Measurements from ENCODE around the gene SLC7A7.
"Not testable (repeated sequence)": the region's sequence is repeated elsewhere in the genome, so short reads cannot be mapped to it uniquely, and the experiment has no call there.

Gene SLC7A7

GRCh38 chr14:22852940-22853767 lies 37.9 kb upstream of the SLC7A7 start:
- Histone ChIP-seq H3K4me1 (ENCODE audit: control insufficient read depth in 1 of 2, insufficient read depth in 1 of 2, low read depth in 1 of 2, low read length in 1 of 2) (peaks cover 14 to 23% of the 10 kb centered on the region in 2 experiments), H3K27ac (peak overlapping the region; percentile 78), H3K27me3 (peaks cover 12% of the 10 kb centered on the region), H3K4me3 (ENCODE audit: low read depth in 1 of 2, low read length in 1 of 2) (peak overlapping the region; percentile 67 to 70), H3K36me3 (no peaks in the 10 kb centered on the region), H3K9me3 (no peaks in the 10 kb centered on the region)
- TF ChIP-seq, protein P1, sequence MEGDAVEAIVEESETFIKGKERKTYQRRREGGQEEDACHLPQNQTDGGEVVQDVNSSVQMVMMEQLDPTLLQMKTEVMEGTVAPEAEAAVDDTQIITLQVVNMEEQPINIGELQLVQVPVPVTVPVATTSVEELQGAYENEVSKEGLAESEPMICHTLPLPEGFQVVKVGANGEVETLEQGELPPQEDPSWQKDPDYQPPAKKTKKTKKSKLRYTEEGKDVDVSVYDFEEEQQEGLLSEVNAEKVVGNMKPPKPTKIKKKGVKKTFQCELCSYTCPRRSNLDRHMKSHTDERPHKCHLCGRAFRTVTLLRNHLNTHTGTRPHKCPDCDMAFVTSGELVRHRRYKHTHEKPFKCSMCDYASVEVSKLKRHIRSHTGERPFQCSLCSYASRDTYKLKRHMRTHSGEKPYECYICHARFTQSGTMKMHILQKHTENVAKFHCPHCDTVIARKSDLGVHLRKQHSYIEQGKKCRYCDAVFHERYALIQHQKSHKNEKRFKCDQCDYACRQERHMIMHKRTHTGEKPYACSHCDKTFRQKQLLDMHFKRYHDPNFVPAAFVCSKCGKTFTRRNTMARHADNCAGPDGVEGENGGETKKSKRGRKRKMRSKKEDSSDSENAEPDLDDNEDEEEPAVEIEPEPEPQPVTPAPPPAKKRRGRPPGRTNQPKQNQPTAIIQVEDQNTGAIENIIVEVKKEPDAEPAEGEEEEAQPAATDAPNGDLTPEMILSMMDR (IDR thresholded peaks at IDR 0.05), result peak; percentile 95

DNA sequence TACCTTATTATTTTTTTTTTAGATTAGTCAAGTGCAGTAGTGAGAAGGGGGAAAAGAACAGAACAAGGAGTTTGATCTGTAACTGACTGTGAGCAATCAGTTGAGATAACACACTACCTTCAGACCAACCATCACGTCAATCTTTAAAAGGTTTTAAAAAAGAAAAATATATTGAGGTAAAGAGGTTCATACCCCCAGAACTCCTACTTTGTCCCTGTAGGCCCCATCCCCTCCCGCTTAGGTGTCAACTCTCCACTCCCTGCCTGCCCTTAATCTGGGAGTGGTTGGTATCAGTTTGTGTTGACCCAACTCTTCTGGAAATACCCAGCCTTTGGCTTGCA lies 37.3 kb upstream of the SLC7A7 start:
- Histone ChIP-seq H3K27ac (no peak overlapping the region), H3K36me3 (no peaks in the 10 kb centered on the region), H3K9me3 (no peaks in the 10 kb centered on the region), H3K4me1 (ENCODE audit: control insufficient read depth in 1 of 2, insufficient read depth in 1 of 2, low read depth in 1 of 2, low read length in 1 of 2) (peaks cover 17 to 29% of the 10 kb centered on the region in 2 experiments), H3K4me3 (ENCODE audit: low read depth in 1 of 2, low read length in 1 of 2) (no peak overlapping the region), H3K27me3 (peaks cover 17% of the 10 kb centered on the region)
- TF ChIP-seq, protein P1 (IDR thresholded peaks at IDR 0.05), result no peak

DNA sequence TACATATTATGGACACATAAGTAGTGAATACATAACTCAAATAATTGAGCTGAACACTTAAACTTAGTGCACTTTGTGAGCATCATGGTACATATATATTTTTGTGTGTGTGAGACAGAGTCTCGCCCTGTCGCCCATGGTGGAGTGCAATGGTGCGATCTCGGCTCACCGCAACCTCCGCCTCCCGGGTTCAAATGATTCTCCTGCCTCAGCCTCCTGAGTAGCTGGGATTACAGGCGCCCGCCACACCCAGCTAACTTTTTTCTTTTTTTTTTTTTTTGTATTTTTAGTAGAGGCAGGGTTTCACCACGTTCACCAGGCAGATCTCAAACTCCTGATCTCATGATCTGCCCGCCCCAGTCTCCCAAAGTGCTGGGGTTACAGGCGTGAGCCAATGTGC lies 36.9 kb upstream of the SLC7A7 start:
- H3K4me3 ChIP-seq (ENCODE audit: low read depth in 1 of 2, low read length in 1 of 2); H3K27ac ChIP-seq; H3K36me3 ChIP-seq; H3K9me3 ChIP-seq: not testable (repeated sequence)
- H3K27me3 ChIP-seq, result peaks cover 19% of the 10 kb centered on the region
- H3K4me1 ChIP-seq (ENCODE audit: control insufficient read depth in 1 of 2, insufficient read depth in 1 of 2, low read depth in 1 of 2, low read length in 1 of 2), result peaks cover 17 to 30% of the 10 kb centered on the region in 2 experiments

DNA sequence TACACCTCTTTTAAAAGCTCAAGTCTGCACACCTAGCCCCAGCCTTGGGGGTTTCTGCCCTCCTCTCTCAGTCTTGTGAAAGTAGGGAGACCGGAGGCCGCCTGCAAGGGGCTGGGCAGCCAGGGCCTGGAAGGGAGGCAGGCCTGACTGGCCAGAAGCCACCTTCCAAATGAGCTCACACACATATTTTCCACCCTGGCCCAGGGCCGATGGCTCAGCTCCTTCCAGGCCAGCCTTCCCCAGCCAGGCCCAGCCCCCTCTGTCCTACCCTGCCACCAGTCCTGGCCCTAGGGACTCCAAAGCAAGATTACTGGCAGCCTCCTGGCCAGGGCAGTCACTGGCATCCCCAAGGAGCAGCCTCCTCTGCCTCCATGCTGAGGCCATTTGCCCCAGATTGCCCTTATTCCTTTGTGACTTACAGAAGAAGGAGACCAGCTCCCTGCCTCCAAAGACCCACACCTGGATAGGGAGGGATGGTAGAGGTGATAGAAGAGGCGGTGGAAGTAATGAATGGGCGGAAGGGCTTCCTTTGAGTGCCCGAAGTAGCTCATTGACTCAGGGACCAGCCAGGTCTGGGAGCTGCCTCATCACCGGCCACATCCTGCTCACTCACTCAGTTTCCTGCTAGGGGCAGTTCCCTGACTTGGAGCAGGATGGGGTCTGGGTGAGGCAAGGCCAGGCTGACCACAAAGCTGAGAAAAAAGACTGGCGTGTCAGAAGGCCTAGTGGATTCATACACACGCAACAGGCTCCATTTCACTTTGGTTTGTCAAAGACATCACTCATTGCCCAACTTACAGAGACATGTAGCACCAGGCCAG lies 35.9 kb upstream of the SLC7A7 start:
- no peak overlapping the region for H3K4me3 ChIP-seq (ENCODE audit: low read depth in 1 of 2, low read length in 1 of 2)
- H3K9me3 ChIP-seq, result no peaks in the 10 kb centered on the region
- peak overlapping the region; percentile 13 for H3K27ac ChIP-seq
- H3K4me1 ChIP-seq (ENCODE audit: control insufficient read depth in 1 of 2, insufficient read depth in 1 of 2, low read depth in 1 of 2, low read length in 1 of 2), result peaks cover 17 to 30% of the 10 kb centered on the region in 2 experiments
- TF ChIP-seq, protein P1 (IDR thresholded peaks at IDR 0.05), result no peak
- H3K36me3 ChIP-seq, result no peaks in the 10 kb centered on the region
- peaks cover 19% of the 10 kb centered on the region for H3K27me3 ChIP-seq

DNA sequence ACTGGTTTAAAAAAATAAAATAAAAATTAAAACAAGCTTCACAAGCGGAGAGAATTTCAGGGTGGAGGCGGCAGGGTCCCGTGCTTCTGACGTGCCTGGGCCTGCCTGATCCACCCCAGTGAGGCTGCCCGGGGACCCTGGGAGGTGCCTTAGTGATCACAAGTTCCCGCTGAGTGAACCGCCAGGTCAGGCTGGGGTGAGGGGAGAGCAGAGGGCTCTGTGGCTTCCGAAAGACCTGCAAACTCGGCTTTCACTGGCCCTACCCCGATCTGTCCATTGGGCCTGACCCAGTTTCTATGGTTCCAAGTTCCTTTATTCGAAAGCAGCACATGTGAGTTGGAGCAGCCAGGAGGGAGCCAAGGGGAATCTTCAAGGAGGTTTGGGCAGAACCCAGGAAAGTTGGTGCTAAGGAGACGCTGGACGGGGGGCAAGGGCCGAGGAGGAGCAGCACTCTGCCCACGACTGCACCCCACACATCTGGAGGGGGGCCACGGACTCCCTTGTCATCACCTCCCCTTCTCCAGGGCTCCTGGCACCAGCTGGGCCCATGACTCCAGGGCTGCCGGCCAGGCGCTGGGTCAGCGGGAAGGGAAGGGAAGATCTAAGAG lies 34.1 kb upstream of the SLC7A7 start:
- H3K27ac ChIP-seq, result no peak overlapping the region
- TF ChIP-seq, protein P1 (IDR thresholded peaks at IDR 0.05), result no peak
- no peaks in the 10 kb centered on the region for H3K36me3 ChIP-seq
- H3K9me3 ChIP-seq, result no peaks in the 10 kb centered on the region
- no peak overlapping the region for H3K4me3 ChIP-seq (ENCODE audit: low read depth in 1 of 2, low read length in 1 of 2)
- H3K4me1 ChIP-seq (ENCODE audit: control insufficient read depth in 1 of 2, insufficient read depth in 1 of 2, low read depth in 1 of 2, low read length in 1 of 2), result peaks cover 17 to 30% of the 10 kb centered on the region in 2 experiments
- peaks cover 19% of the 10 kb centered on the region for H3K27me3 ChIP-seq
